Loucy (cell line): ENCODE measurements around the gene COL6A2.

Experiments used
- H2AFZ ChIP-seq: fragments of 200-600 bp; sonication (generic); 2 replicates; pipeline ENCODE4 v1.6.0; 2016; ENCODE audit warnings: antibody characterized with exemption, mild to moderate bottlenecking, low read length, moderate library complexity
- H3F3A ChIP-seq: fragments of 200-600 bp; 2 replicates; pipeline ENCODE4 v1.6.0; 2016; ENCODE audit warnings: antibody characterized with exemption, low read depth, mild to moderate bottlenecking
- H3K27me3 ChIP-seq: fragments of 200-600 bp; sonication (generic); 2 replicates; pipeline ENCODE4 v1.6.1; 2014; ENCODE audit warnings: low read length, mild to moderate bottlenecking; ENCODE audit not compliant: insufficient read depth, poor library complexity, severe bottlenecking
- H3K36me3 ChIP-seq: fragments of 200-600 bp; sonication (generic); 2 replicates; pipeline ENCODE4 v1.6.1; 2016; ENCODE audit warnings: low read length; ENCODE audit not compliant: insufficient read depth
- H3K4me1 ChIP-seq: fragments of 200-600 bp; sonication (generic); 2 replicates; pipeline ENCODE4 v1.5.1; 2014; ENCODE audit warnings: low read length, mild to moderate bottlenecking; ENCODE audit not compliant: insufficient read depth, poor library complexity, severe bottlenecking
- H3K4me2 ChIP-seq: fragments of 200-600 bp; sonication (generic); 2 replicates; pipeline ENCODE4 v1.6.0; 2014; ENCODE audit warnings: antibody characterized with exemption, low read length, low read depth, mild to moderate bottlenecking; ENCODE audit not compliant: poor library complexity, severe bottlenecking
- H3K4me3 ChIP-seq: fragments of 200-600 bp; sonication (generic); 2 replicates; pipeline ENCODE4 v1.5.1; 2014; ENCODE audit warnings: low read length, mild to moderate bottlenecking, mixed read lengths; ENCODE audit not compliant: poor library complexity, severe bottlenecking
- H3K79me2 ChIP-seq: fragments of 200-600 bp; sonication (generic); 2 replicates; pipeline ENCODE4 v1.6.1; 2014; ENCODE audit warnings: low read length; ENCODE audit not compliant: insufficient read depth
- H3K9ac ChIP-seq: fragments of 200-600 bp; sonication (generic); 2 replicates; pipeline ENCODE4 v1.6.0; 2014; ENCODE audit warnings: mild to moderate bottlenecking, low read depth, low read length, moderate library complexity; ENCODE audit not compliant: poor library complexity, severe bottlenecking
- H3K9me2 ChIP-seq: fragments of 200-600 bp; sonication (generic); replicated peaks from 2 replicates; pipeline ENCODE4 v1.6.1; 2016; ENCODE audit warnings: low read depth, low read length, mixed read lengths
- H3K9me3 ChIP-seq: fragments of 200-600 bp; sonication (generic); 2 replicates; pipeline ENCODE4 v1.6.1; 2014; ENCODE audit warnings: mild to moderate bottlenecking, antibody characterized with exemption, low read length, low read depth; ENCODE audit not compliant: insufficient read depth
- H4K20me1 ChIP-seq: fragments of 200-600 bp; sonication (generic); 2 replicates; pipeline ENCODE4 v1.6.0; 2014; ENCODE audit warnings: antibody characterized with exemption, low read length, mild to moderate bottlenecking; ENCODE audit not compliant: insufficient read depth, poor library complexity, severe bottlenecking
- CTCF ChIP-seq: fragments of 200-600 bp; sonication (generic); conservative IDR thresholded peaks from 2 replicates; pipeline ENCODE4 v1.5.1; 2014; ENCODE audit warnings: mild to moderate bottlenecking, antibody characterized with exemption, low read length
- EZH2phosphoT487 ChIP-seq: fragments of 200-600 bp; IDR thresholded peaks from 2 replicates; pipeline ENCODE4 v1.6.1; 2018; ENCODE audit warnings: antibody characterized with exemption, mild to moderate bottlenecking, moderate library complexity, borderline replicate concordance

COL6A2 gene

GRCh38 chr21:46052703-46053651 lies 44.9 kb upstream of the COL6A2 start:
- Histone ChIP-seq H3K79me2 (no peaks in the 10 kb centered on the region), H3K36me3 (no peaks in the 10 kb centered on the region), H4K20me1 (no peaks in the 10 kb centered on the region), H3K4me1 (peaks cover 12% of the 10 kb centered on the region), H3K9me3 (peaks cover 4% of the 10 kb centered on the region; the same call in 1 of the 2 replicates), H2AFZ (no peak overlapping the region), H3K27me3 (no peaks in the 10 kb centered on the region), H3F3A (no peaks in the 10 kb centered on the region), H3K4me3 (no peak overlapping the region), H3K9ac (no peak overlapping the region), H3K4me2 (no peak overlapping the region), H3K9me2 (no peaks in the 10 kb centered on the region)
- TF ChIP-seq CTCF (no peak), EZH2phosphoT487 (no peak)

GRCh38 chr21:46054031-46054430 lies 43.9 kb upstream of the COL6A2 start:
- Histone ChIP-seq H3K9me2 (no peaks in the 10 kb centered on the region), H2AFZ (no peak overlapping the region), H3K4me2 (no peak overlapping the region), H3F3A (no peaks in the 10 kb centered on the region), H3K36me3 (no peaks in the 10 kb centered on the region), H4K20me1 (no peaks in the 10 kb centered on the region), H3K4me3 (no peak overlapping the region), H3K4me1 (peaks cover 15% of the 10 kb centered on the region), H3K27me3 (no peaks in the 10 kb centered on the region), H3K9me3 (peaks cover 4% of the 10 kb centered on the region; the same call in 1 of the 2 replicates), H3K9ac (no peak overlapping the region), H3K79me2 (no peaks in the 10 kb centered on the region)
- TF ChIP-seq EZH2phosphoT487 (no peak), CTCF (no peak)

GRCh38 chr21:46054451-46054881 lies 43.4 kb upstream of the COL6A2 start:
- Histone ChIP-seq H3K36me3 (no peaks in the 10 kb centered on the region), H3K4me1 (peaks cover 15% of the 10 kb centered on the region), H3K27me3 (no peaks in the 10 kb centered on the region), H3K9me2 (no peaks in the 10 kb centered on the region), H4K20me1 (no peaks in the 10 kb centered on the region), H2AFZ (no peak overlapping the region), H3K4me3 (no peak overlapping the region), H3K9me3 (peaks cover 1% of the 10 kb centered on the region; the same call in 1 of the 2 replicates), H3K9ac (no peak overlapping the region), H3K79me2 (no peaks in the 10 kb centered on the region), H3K4me2 (no peak overlapping the region), H3F3A (no peaks in the 10 kb centered on the region)
- TF ChIP-seq EZH2phosphoT487 (no peak), CTCF (no peak)
